GM12891 (cell line): ENCODE measurements around the gene CD72.

Experiments
- PAX5 ChIP-seq: IDR thresholded peaks from 2 replicates; pipeline ENCODE4 v1.6.1; 2011; ENCODE audit warnings: low read length, moderate library complexity, mild to moderate bottlenecking; ENCODE audit not compliant: insufficient read depth, severe bottlenecking
- POLR2A ChIP-seq: IDR thresholded peaks from 2 replicates; pipeline ENCODE4 v1.6.1; 2011; ENCODE audit warnings: low read depth, low read length, control low read depth
- POLR2AphosphoS5 ChIP-seq: IDR thresholded peaks from 2 replicates; pipeline ENCODE4 v1.6.1; 2011; ENCODE audit warnings: low read depth, low read length, control low read depth
- POU2F2 ChIP-seq: IDR thresholded peaks from 2 replicates; pipeline ENCODE4 v1.6.1; 2011; ENCODE audit warnings: low read depth, mild to moderate bottlenecking, control low read depth, low read length, moderate library complexity
- SPI1 ChIP-seq: IDR thresholded peaks from 2 replicates; pipeline ENCODE4 v1.6.1; 2011; ENCODE audit warnings: low read depth, low read length, control low read depth
- TAF1 ChIP-seq: IDR thresholded peaks from 2 replicates; pipeline ENCODE4 v1.6.1; 2011; ENCODE audit warnings: low read depth, low read length, control low read depth

GRCh38 chr9:35664531-35665470, 46.6 kb upstream of the CD72 start, which contains the start of gene ARHGEF39:
- no peak for TF ChIP-seq POLR2A
- peak; percentile 26; the same call in 1 of the 2 replicates for TF ChIP-seq POLR2AphosphoS5
- no peak for TF ChIP-seq TAF1
- TF ChIP-seq SPI1: no peak
- no peak for TF ChIP-seq PAX5
- no peak for TF ChIP-seq POU2F2
